Right atrium auricular region (tissue), 2 donors: ENCODE results near the gene HYAL2. TPM values are rescaled to one million over a fixed set of nuclear protein-coding genes. Genes with fewer than 3 reads are reported as not detected.
A peak's percentile ranks its signal among the peaks of the same experiment; 100 is the strongest.

ENCODE experiments used
- DNase-seq: peaks from one replicate; pipeline ENCODE4 v3.0.0-alpha.2; 2019; ENCODE audit warnings: low spot score
- H3K27ac ChIP-seq, 2 donors: fragments of 200-600 bp; sonication (generic); 1 replicate in 1 of 2; 2 replicates in 1 of 2; pipeline ENCODE4 v1.5.1; 2016 to 2019
- H3K27me3 ChIP-seq, 2 donors: fragments of 200-600 bp; sonication (generic); one replicate each; pipeline versions ENCODE4 v1.5.1 to v1.6.0; 2017 to 2019
- H3K36me3 ChIP-seq: fragments of 200-600 bp; sonication (generic); one replicate; pipeline ENCODE4 v1.5.1; 2016
- H3K4me1 ChIP-seq, 2 donors: fragments of 200-600 bp; sonication (generic); one replicate each; pipeline versions ENCODE4 v1.5.1 to v1.6.0; 2017 to 2019
- H3K4me3 ChIP-seq, 2 donors: fragments of 200-600 bp; sonication (generic); 1 replicate in 1 of 2; 2 replicates in 1 of 2; pipeline ENCODE4 v1.5.1; 2017 to 2019; ENCODE audit warnings: mild to moderate bottlenecking in 1 of 2, moderate library complexity in 1 of 2
- H3K9me3 ChIP-seq, 2 donors: fragments of 200-600 bp; sonication (generic); one replicate each; pipeline ENCODE4 v1.5.1; 2019
- total RNA-seq, 2 donors: library from RNA; depleted of rRNA; stranded (reverse); fragments of >200 nt; gene quantifications; one replicate each; pipeline ENCODE4 v1.1.0, GENCODE V29; 2016
- TF ChIP-seq, protein P1 (sequence below), 2 donors: fragments of 200-600 bp; sonication (generic); IDR thresholded peaks; one replicate each; pipeline ENCODE4 v1.5.1; 2019; ENCODE audit warnings: antibody characterized with exemption in 2 of 2

The HYAL2 gene
- total RNA-seq, 2 donors from 2014 or later = 129 to 198 TPM

DNA sequence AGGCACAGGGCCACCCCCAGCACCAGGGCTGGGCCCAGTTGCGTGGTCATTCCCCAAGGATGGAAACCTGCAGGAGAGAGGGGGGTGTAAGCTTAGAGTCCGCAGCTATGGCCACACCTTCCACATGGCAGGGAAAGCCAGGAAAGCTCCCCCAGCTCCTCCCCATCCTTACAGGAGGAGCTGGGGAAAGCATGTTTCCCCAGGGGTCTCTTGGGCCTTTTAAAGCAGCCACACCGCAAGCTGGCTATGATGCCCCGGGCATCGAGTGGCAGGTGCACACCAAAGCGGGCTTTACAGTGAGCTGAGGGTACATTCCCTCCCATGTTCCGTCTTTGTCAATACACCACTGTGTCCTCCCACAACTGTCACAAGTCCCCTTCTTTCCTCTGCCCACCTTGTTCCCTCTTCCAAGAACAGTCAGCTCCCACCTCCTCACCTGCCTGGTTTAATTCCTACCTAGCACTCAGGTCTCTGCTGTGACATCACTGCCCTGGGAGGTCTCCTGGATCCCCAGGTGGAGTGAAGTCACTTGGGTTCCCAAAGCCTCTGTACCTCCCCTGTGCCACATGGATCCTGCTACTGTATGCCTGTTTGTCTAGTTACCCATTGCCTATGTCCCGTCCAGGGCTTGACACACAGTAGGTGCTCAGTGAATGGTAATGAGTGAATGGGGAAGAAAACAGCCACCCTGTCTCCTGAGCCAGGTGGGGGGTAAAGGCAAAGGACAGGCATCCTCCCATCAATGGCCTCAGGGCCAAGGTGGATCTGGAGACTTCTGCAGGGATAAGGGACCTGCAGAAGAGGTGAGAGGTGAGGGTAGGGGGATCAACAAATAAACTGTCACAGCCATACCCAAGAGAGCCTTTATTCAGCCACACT, 26.8 kb downstream of the HYAL2 start:
- DNase-seq = no peak
- Histone ChIP-seq H3K27ac (no peak overlapping the region), H3K4me1 (peaks cover 0 to 49% of the 10 kb centered on the region in 2 donors), H3K36me3 (no peaks in the 10 kb centered on the region), H3K9me3 (no peaks in the 10 kb centered on the region), H3K27me3 (no peaks in the 10 kb centered on the region), H3K4me3 (no peak overlapping the region)
- TF ChIP-seq, protein P1, sequence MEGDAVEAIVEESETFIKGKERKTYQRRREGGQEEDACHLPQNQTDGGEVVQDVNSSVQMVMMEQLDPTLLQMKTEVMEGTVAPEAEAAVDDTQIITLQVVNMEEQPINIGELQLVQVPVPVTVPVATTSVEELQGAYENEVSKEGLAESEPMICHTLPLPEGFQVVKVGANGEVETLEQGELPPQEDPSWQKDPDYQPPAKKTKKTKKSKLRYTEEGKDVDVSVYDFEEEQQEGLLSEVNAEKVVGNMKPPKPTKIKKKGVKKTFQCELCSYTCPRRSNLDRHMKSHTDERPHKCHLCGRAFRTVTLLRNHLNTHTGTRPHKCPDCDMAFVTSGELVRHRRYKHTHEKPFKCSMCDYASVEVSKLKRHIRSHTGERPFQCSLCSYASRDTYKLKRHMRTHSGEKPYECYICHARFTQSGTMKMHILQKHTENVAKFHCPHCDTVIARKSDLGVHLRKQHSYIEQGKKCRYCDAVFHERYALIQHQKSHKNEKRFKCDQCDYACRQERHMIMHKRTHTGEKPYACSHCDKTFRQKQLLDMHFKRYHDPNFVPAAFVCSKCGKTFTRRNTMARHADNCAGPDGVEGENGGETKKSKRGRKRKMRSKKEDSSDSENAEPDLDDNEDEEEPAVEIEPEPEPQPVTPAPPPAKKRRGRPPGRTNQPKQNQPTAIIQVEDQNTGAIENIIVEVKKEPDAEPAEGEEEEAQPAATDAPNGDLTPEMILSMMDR (IDR thresholded peaks at IDR 0.05) = no peak

DNA sequence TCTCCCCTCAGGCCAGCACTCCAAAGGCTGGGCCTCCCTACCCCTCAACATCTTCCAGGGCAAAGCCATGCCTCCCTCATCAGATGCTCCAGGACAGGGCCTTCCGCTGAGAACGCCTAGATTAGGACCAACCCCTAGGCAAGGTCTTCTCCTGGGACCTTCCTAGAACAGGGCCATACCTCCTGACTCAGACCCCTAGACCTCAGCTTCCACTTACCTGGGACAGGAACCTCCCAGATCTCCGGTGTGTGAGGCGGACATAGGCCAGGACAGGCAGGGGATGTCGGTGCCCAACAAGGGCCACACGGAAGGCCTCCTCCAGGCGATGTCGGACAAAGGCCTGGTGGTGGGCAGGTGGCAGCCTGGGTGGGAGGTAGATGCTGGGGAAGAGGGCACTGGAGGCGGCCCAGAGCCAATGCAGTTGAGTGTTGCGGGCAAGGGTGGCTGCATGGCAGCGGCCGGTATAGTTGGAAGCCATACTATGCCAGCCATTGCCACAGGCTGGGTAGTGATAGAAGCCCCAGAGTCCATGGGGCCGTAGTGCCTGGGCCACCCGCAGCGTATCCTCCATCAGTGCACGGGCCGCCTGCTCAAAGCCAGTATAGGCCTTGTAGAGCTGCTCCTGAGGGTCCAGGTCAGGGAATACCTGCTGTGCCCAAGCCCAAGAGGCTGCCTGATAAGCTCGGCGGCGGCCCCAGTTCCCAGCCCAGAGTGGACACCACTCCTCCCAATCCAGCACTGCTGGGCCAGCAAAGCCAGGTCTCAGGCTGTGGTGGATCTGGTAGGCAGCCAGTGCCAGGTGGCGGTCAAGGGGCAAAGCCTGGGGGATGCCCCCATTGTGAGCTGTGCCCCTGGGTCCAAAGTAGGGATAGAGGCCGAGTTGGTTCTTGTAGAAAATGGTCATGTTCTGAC, 27.8 kb downstream of the HYAL2 start:
- Histone ChIP-seq H3K9me3 (no peaks in the 10 kb centered on the region), H3K27ac (no peak overlapping the region), H3K4me1 (peaks cover 0 to 46% of the 10 kb centered on the region in 2 donors), H3K4me3 (no peak overlapping the region), H3K36me3 (peaks cover 8% of the 10 kb centered on the region), H3K27me3 (no peaks in the 10 kb centered on the region)
- TF ChIP-seq, protein P1 (IDR thresholded peaks at IDR 0.05) = no peak
- no peak for DNase-seq

DNA sequence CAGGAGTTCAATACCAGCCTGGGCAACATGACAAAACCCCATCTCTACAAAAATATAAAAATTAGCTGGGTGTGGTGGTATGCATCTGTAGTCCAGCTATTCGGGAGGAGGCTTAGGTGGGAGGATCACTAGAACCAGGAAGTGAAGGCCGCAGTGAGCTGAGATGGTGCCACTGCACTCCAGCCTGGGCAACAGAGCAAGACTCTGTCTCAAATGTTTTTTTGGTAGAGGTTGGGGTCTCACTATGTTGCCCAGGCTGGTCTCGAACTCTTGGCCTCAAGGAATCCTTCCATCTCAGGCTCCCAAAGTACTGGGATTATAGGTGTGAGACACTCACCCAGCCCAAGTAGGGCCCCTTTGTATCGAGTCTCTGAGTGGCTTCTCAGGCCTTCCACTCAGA, 28.5 kb downstream of the HYAL2 start:
- H3K27ac ChIP-seq = no peak overlapping the region
- H3K4me1 ChIP-seq = peaks cover 0 to 44% of the 10 kb centered on the region in 2 donors
- peaks cover 15% of the 10 kb centered on the region for H3K36me3 ChIP-seq

DNA sequence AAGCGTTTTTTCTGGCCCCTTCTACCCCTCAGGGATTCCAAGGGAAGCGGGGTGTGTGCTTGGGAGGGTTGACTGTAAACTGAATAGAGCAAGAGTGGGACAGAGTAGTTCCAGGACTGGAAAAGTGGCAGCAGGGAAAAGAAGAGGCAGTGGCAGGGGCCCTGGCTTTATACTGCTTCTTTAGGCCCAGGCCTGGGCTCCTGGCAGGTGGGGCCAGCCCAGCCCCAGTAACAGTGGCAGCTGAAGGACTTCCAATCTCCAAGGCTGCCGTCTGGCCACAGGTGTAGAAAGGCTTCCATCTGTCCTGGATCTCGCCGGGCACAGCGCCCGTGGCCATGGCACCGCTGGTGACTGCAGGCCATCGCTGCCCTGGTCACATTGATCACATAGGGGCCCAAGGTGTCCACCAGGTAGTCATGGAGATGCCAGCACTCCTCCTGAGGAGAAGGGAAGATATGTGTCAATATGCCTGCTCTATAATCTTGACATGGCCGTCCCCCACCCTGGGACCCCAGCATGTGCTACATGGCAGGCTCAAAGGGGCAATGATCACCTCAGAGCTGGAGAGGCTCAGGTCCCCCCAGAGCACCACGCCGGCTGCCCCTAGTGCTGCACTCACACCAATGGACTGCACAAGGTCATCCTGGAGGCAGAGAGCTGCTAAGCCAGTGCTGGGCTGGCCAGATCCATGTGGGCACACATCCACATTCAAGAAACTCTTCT, 29.3 kb downstream of the HYAL2 start:
- Histone ChIP-seq H3K4me3 (peak overlapping the region in 1 of 2 donors; percentile 99), H3K27ac (peak overlapping the region; percentile 91 to 96), H3K36me3 (peaks cover 24% of the 10 kb centered on the region), H3K4me1 (peaks cover 0 to 37% of the 10 kb centered on the region in 2 donors), H3K27me3 (no peaks in the 10 kb centered on the region), H3K9me3 (no peaks in the 10 kb centered on the region)
- DNase-seq = no peak
- TF ChIP-seq, protein P1 (IDR thresholded peaks at IDR 0.05) = no peak

More for the DNA sequence above, 28.5 kb downstream of the HYAL2 start:
- TF ChIP-seq, protein P1 (IDR thresholded peaks at IDR 0.05) = no peak
- H3K9me3 ChIP-seq = no peaks in the 10 kb centered on the region
- no peaks in the 10 kb centered on the region for H3K27me3 ChIP-seq
- no peak overlapping the region for H3K4me3 ChIP-seq
- DNase-seq = no peak
